Keratinocyte (primary cell): Measurements from ENCODE around the gene GPR183. TPM values are rescaled to one million over a fixed set of nuclear protein-coding genes. Genes with fewer than 3 reads are reported as not detected.

ENCODE experiments used
- DNase-seq: peaks from one replicate; pipeline ENCODE4 v3.0.0-alpha.2; 2011; ENCODE audit warnings: low read depth, missing footprints, low spot score
- FAIRE-seq: peaks from 2 replicates; lab custom pipeline; 2011; peaks lifted over from hg19 to GRCh38; lab: Jason Lieb, UNC
- H2AFZ ChIP-seq: 2 replicates; pipeline ENCODE4 v1.6.0; 2012; ENCODE audit warnings: low read length, control low read depth, inconsistent platforms; ENCODE audit not compliant: control insufficient read depth
- H3K27ac ChIP-seq: 2 replicates; pipeline ENCODE4 v1.5.1; 2011; ENCODE audit warnings: low read length; ENCODE audit not compliant: control insufficient read depth, insufficient read depth
- H3K27me3 ChIP-seq: 3 replicates; pipeline ENCODE4 v1.6.0; 2011; ENCODE audit warnings: low read length; ENCODE audit not compliant: control insufficient read depth, insufficient read depth; ENCODE audit errors: extremely low read depth
- H3K36me3 ChIP-seq, 2 experiments: 2 replicates in 1 of 2; 3 replicates in 1 of 2; pipeline ENCODE4 v1.5.1; 2011; ENCODE audit warnings: low read length in 2 of 2, mild to moderate bottlenecking in 1 of 2; ENCODE audit not compliant: control insufficient read depth in 2 of 2, insufficient read depth in 2 of 2; ENCODE audit errors: extremely low read depth in 1 of 2
- H3K4me1 ChIP-seq: 3 replicates; pipeline ENCODE4 v1.5.1; 2011; ENCODE audit warnings: low read length; ENCODE audit not compliant: control insufficient read depth, insufficient read depth; ENCODE audit errors: extremely low read depth
- H3K4me2 ChIP-seq: 3 replicates; pipeline ENCODE4 v1.6.0; 2011; ENCODE audit warnings: low read depth, low read length; ENCODE audit not compliant: control insufficient read depth, insufficient read depth; ENCODE audit errors: extremely low read depth
- H3K4me3 ChIP-seq, 3 experiments: fragments of 200-600 bp in 1 of 3; sonication (generic) in 1 of 3; 2 replicates in 2 of 3; 3 replicates in 1 of 3; pipeline ENCODE4 v1.5.1; 2011 to 2016; ENCODE audit warnings: low read length in 3 of 3, mild to moderate bottlenecking in 3 of 3, control low read depth in 2 of 3, inconsistent platforms in 1 of 3, low read depth in 1 of 3, mixed read lengths in 1 of 3, mixed run types in 1 of 3, moderate library complexity in 1 of 3; ENCODE audit not compliant: control insufficient read depth in 2 of 3, insufficient read depth in 2 of 3; ENCODE audit errors: extremely low read depth in 1 of 3
- H3K79me2 ChIP-seq: 2 replicates; pipeline ENCODE4 v1.6.0; 2012; ENCODE audit warnings: low read length; ENCODE audit not compliant: control insufficient read depth, insufficient read depth
- H3K9ac ChIP-seq: 3 replicates; pipeline ENCODE4 v1.6.0; 2011; ENCODE audit warnings: low read length; ENCODE audit not compliant: control insufficient read depth, insufficient read depth; ENCODE audit errors: extremely low read depth
- H3K9me1 ChIP-seq: 3 replicates; pipeline ENCODE4 v1.6.0; 2011; ENCODE audit warnings: low read length; ENCODE audit not compliant: control insufficient read depth, insufficient read depth; ENCODE audit errors: extremely low read depth
- H3K9me3 ChIP-seq: 2 replicates; pipeline ENCODE4 v1.5.1; 2012; ENCODE audit warnings: low read depth, low read length; ENCODE audit not compliant: control insufficient read depth
- H4K20me1 ChIP-seq: 3 replicates; pipeline ENCODE4 v1.6.0; 2011; ENCODE audit warnings: low read length; ENCODE audit not compliant: control insufficient read depth, insufficient read depth; ENCODE audit errors: extremely low read depth
- CTCF ChIP-seq, 3 experiments: IDR thresholded peaks in 1 of 3; conservative IDR thresholded peaks in 1 of 3; optimal IDR thresholded peaks in 1 of 3; 2 replicates in 2 of 3; 3 replicates in 1 of 3; pipeline versions ENCODE3 to v1.5.1; 2011; ENCODE audit warnings: low read length in 3 of 3, mild to moderate bottlenecking in 3 of 3, moderate library complexity in 2 of 3, control low read depth in 1 of 3, inconsistent platforms in 1 of 3; ENCODE audit not compliant: insufficient read depth in 2 of 3; ENCODE audit errors: extremely low read depth in 1 of 3
- EZH2 ChIP-seq: IDR thresholded peaks from one replicate; pipeline ENCODE4 v1.6.1; 2012; ENCODE audit warnings: inconsistent platforms, mild to moderate bottlenecking, low read length, moderate library complexity
- dilution Hi-C: fragments of 300-500 bp; cut with MboI; formaldehyde crosslinking; loops from one replicate; pipeline ENCODE4 v1.7.0; 2020; ENCODE audit warnings: low sequenced_read_pairs; ENCODE audit not compliant: extremely low pct_ligation_motif_present
- polyA plus RNA-seq, 5 experiments: library from polyadenylated mRNA; depleted of rRNA in 3 of 5; stranded (reverse) in 3 of 5; stranded (forward) in 1 of 5; unstranded in 1 of 5; fragments of >200 nt; gene quantifications; 1 replicate in 1 of 5; 2 replicates in 3 of 5; 3 replicates in 1 of 5; pipeline versions ENCODE4 v1.2.1 to v1.2.3, GENCODE V29; 2011 to 2012; ENCODE audit warnings: missing spikeins in 2 of 5, low read depth in 1 of 5, low replicate concordance in 1 of 5

GPR183 gene
- polyA plus RNA-seq, 1 donor (not counting 4 experiments of a cell fraction or from before 2014, with no cell fraction given): not detected

DNA sequence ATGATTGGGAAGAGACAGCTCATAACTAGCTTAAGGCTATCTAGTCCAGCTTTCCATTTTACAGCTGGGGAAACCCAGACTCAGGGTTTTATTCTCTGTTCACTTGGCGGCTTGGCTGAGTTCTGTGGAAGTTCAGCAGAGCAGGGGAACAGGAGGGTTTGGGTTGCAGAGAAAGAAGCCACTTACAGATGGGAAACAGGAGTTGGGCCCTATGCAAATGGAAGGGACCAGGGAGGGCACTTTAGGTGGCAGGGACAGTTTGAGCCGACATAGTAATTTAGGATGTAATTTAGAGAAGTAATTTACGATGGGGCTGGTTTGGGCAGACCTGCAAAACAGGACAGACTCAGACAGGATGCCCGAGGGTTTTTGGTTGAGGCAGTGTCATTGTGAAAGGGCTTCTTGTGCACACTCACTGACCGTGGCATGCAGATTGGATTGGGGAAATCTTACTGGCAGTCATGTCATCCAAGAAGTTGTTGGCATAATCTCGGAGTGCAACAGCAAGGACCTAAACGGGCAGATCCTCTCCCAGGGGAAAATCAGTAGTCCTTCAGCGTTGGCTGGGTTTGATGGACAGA lies 47.3 kb upstream of the GPR183 start:
- peaks cover 10% of the 10 kb centered on the region for H3K4me1 ChIP-seq
- H4K20me1 ChIP-seq: peaks cover 7% of the 10 kb centered on the region
- DNase-seq (no peak), FAIRE-seq (peak; percentile 32)
- H3K27ac ChIP-seq: no peak overlapping the region
- H3K27me3 ChIP-seq: no peaks in the 10 kb centered on the region
- no peaks in the 10 kb centered on the region for H3K79me2 ChIP-seq
- no peaks in the 10 kb centered on the region for H3K9me3 ChIP-seq
- no peaks in the 10 kb centered on the region for H3K9me1 ChIP-seq
- H2AFZ ChIP-seq: no peak overlapping the region
- dilution Hi-C loops: no loop called here
- TF ChIP-seq CTCF (optimal IDR thresholded peaks at IDR 0.05 in 1 of 3, IDR thresholded peaks at IDR 0.05 in 1 of 3, conservative IDR thresholded peaks at IDR 0.05 in 1 of 3; ENCODE audit: extremely low read depth in 1 of 3, insufficient read depth in 2 of 3, low read length in 3 of 3) (no peak), EZH2 (no peak)
- H3K36me3 ChIP-seq: peaks cover 14 to 22% of the 10 kb centered on the region in 2 experiments
- H3K9ac ChIP-seq: no peak overlapping the region
- H3K4me2 ChIP-seq: no peak overlapping the region
- H3K4me3 ChIP-seq: no peak overlapping the region

DNA sequence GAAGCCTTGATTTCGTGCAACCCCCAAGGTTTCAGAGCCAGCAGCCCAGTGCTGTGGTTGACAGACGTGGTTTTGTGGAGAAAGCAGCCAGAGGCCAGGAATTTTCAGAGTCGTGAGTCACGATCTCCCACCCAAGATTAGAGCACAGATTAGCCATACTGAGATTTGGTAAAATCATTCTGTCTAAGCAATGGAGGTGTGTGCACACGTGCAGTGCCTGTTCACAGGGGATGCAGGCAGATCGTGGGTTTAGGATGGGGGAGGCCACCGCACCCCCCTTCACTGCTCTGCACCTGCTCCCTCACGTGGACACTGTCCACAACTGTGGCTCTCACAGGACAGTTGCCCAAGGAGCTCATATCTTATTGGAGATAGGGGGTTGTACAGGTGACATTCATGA lies 46.6 kb upstream of the GPR183 start:
- no peak for TF ChIP-seq EZH2
- no peak for TF ChIP-seq CTCF (optimal IDR thresholded peaks at IDR 0.05 in 1 of 3, IDR thresholded peaks at IDR 0.05 in 1 of 3, conservative IDR thresholded peaks at IDR 0.05 in 1 of 3; ENCODE audit: extremely low read depth in 1 of 3, insufficient read depth in 2 of 3, low read length in 3 of 3)
- FAIRE-seq (no peak), DNase-seq (no peak)
- no peak overlapping the region for H3K4me2 ChIP-seq
- no peaks in the 10 kb centered on the region for H3K9me3 ChIP-seq
- no peaks in the 10 kb centered on the region for H3K27me3 ChIP-seq
- no peaks in the 10 kb centered on the region for H3K79me2 ChIP-seq
- no peak overlapping the region for H3K9ac ChIP-seq
- H3K9me1 ChIP-seq: no peaks in the 10 kb centered on the region
- no peak overlapping the region for H3K4me3 ChIP-seq
- H3K27ac ChIP-seq: no peak overlapping the region
- no peak overlapping the region for H2AFZ ChIP-seq
- peaks cover 7% of the 10 kb centered on the region for H4K20me1 ChIP-seq
- H3K4me1 ChIP-seq: peaks cover 10% of the 10 kb centered on the region
- dilution Hi-C loops: no loop called here
- H3K36me3 ChIP-seq: peaks cover 15 to 22% of the 10 kb centered on the region in 2 experiments
